ENCODE data around the gene SATB1. TPM values are rescaled to one million over a fixed set of nuclear protein-coding genes. Genes with fewer than 3 reads are reported as not detected.

SATB1 gene
- total and polyA plus RNA-seq, 2 of the 4 experiments (the other 2 are of a cell fraction), result 7.5 to 10.7 TPM

- Histone ChIP-seq H4K8ac (ENCODE audit: low read depth in 2 of 2, low read length in 2 of 2) (no peak overlapping the region), H2AK9ac (replicated peaks; ENCODE audit: low read depth, low read length, poor library complexity) (no peak overlapping the region), H3K56ac (ENCODE audit: extremely low read depth, insufficient read depth, low read length) (no peak overlapping the region), H3K9me1 (ENCODE audit: insufficient read depth, low read length) (no peaks in the 10 kb centered on the region), H4K20me1 (ENCODE audit: insufficient read depth, low read length) (no peaks in the 10 kb centered on the region), H2BK5ac (ENCODE audit: low read depth, low read length, poor library complexity, severe bottlenecking) (no peak overlapping the region), H3K27ac (ENCODE audit: insufficient read depth, low read length) (no peak overlapping the region), H3K9me3 (ENCODE audit: control insufficient read depth, insufficient read depth, low read length) (no peaks in the 10 kb centered on the region), H2BK20ac (ENCODE audit: low read depth, low read length) (no peak overlapping the region), H2AFZ (replicated peaks; ENCODE audit: low read length, poor library complexity) (no peak overlapping the region), H4K91ac (ENCODE audit: insufficient read depth, low read depth, low read length) (no peak overlapping the region), H3K4me1 (ENCODE audit: control insufficient read depth, insufficient read depth, low read length) (no peaks in the 10 kb centered on the region), H3K79me1 (ENCODE audit: low read depth in 1 of 2, low read length in 2 of 2) (no peaks in the 10 kb centered on the region), H3K18ac (ENCODE audit: low read depth, low read length) (no peak overlapping the region), H3K23ac (ENCODE audit: low read depth, low read length) (no peak overlapping the region), H3K4me2 (ENCODE audit: low read depth, low read length) (no peak overlapping the region), H4K5ac (ENCODE audit: low read depth, low read length) (no peak overlapping the region), H2BK120ac (ENCODE audit: low read depth, low read length) (no peak overlapping the region), H2BK15ac (ENCODE audit: low read depth, low read length) (no peak overlapping the region), H2AK5ac (ENCODE audit: low read depth, low read length) (no peak overlapping the region), H3K27me3 (ENCODE audit: control insufficient read depth, insufficient read depth, low read length) (peaks cover 7% of the 10 kb centered on the region), H3K4ac (ENCODE audit: low read depth, low read length) (no peak overlapping the region), H3K36me3 (ENCODE audit: control insufficient read depth, insufficient read depth, low read length) (no peaks in the 10 kb centered on the region), H3K4me3 (ENCODE audit: insufficient read depth, low read depth, low read length) (no peak overlapping the region), H3K9ac (ENCODE audit: low read depth, low read length) (no peak overlapping the region), H3K14ac (replicated peaks; ENCODE audit: low read depth, low read length) (no peak overlapping the region)
- intact Hi-C loops (cut with micrococcal nuclease), result no loop called here
- no peak for TF ChIP-seq USF2 (IDR thresholded peaks at IDR 0.05; ENCODE audit: low read depth, low read length)
- TF ChIP-seq SMC3 (IDR thresholded peaks at IDR 0.05; ENCODE audit: low read depth, low read length), result no peak
- TF ChIP-seq RFX5 (IDR thresholded peaks at IDR 0.05; ENCODE audit: low read depth, low read length), result no peak
- TF ChIP-seq ELK1 (IDR thresholded peaks at IDR 0.05; ENCODE audit: borderline replicate concordance, low read depth, low read length), result no peak
- TF ChIP-seq RCOR1 (IDR thresholded peaks at IDR 0.05; ENCODE audit: insufficient replicate concordance, low read length), result no peak
- TF ChIP-seq MAFK (IDR thresholded peaks at IDR 0.05; ENCODE audit: low read depth, low read length), result no peak
- no peak for TF ChIP-seq CHD1 (IDR thresholded peaks at IDR 0.05; ENCODE audit: low read depth, low read length)
- TF ChIP-seq CEBPB (IDR thresholded peaks at IDR 0.05; ENCODE audit: low read depth, low read length), result no peak
- no peak for TF ChIP-seq MXI1 (IDR thresholded peaks at IDR 0.05; ENCODE audit: borderline replicate concordance, low read depth, low read length)
- TF ChIP-seq FOS (IDR thresholded peaks at IDR 0.05; ENCODE audit: low read depth, low read length), result no peak
- no peak for TF ChIP-seq NFE2L2 (IDR thresholded peaks at IDR 0.05; ENCODE audit: low read depth, low read length)
- DNase-seq (no peak), ATAC-seq (ENCODE audit: low read depth) (no peak)
- in situ Hi-C loops (cut with MboI; ENCODE audit: low sequenced_read_pairs), result no loop called here
- POLR2A ChIA-PET (ENCODE audit: unreplicated experiment), result no interaction called here
- no CpG with 5 or more reads among the region's 1 CpG for WGBS, 2 experiments (ENCODE audit: extremely low coverage in 2 of 2, insufficient read length in 1 of 2)
- dilution Hi-C loops (cut with HindIII; ENCODE audit: low sequenced_read_pairs, unreplicated experiment), result no loop called here
- BruUV-seq (replicated peaks), result no TSS peak
- CTCF ChIA-PET, result interaction anchor here (0.7 kb wide), 1 partner anchor 1043 kb away, joined by 4 read pairs; no protein-coding TSS in a partner anchor
Observed at GRCh38 chr3:18432752-18433151, 7.6 kb upstream of the SATB1 start.

Measured in IMR-90 (cell line).